ENCODE data around the gene GIPC2.
"Not testable (repeated sequence)": the region's sequence is repeated elsewhere in the genome, so short reads cannot be mapped to it uniquely, and the experiment has no call there.

The GIPC2 gene

GRCh38 chr1:78045926-78046778, at the start of gene GIPC2:
Gene GIPC2, plus strand, starts transcription at chr1:78045966. Its CDS starts 129 bp downstream, at chr1:78046095.
- Histone ChIP-seq H3K9me3 (ENCODE audit: severe bottlenecking) (no peaks in the 10 kb centered on the region), H3K4me3 (ENCODE audit: low read depth, low read length) (no peak within 1 kb of the TSS), H3K27me3 (ENCODE audit: insufficient read depth, low read depth, severe bottlenecking) (no peaks in the 10 kb centered on the region), H3K27ac (no peak within 1 kb of the TSS), H3K36me3 (no peaks in the 10 kb centered on the region)
- TF ChIP-seq CTCF (IDR thresholded peaks at IDR 0.05; ENCODE audit: low read depth, low read length) = no peak
- no peak for DNase-seq

- no peak for DNase-seq
- no peak overlapping the region for H3K27ac ChIP-seq
- H3K4me3 ChIP-seq (ENCODE audit: low read depth, low read length) = no peak overlapping the region
- H3K27me3 ChIP-seq (ENCODE audit: insufficient read depth, low read depth, severe bottlenecking) = no peaks in the 10 kb centered on the region
- H3K36me3 ChIP-seq = peaks cover 19% of the 10 kb centered on the region
- no peaks in the 10 kb centered on the region for H3K9me3 ChIP-seq (ENCODE audit: severe bottlenecking)
- no peak for TF ChIP-seq CTCF (IDR thresholded peaks at IDR 0.05; ENCODE audit: low read depth, low read length)
Observed at GRCh38 chr1:77996734-77997133, 49.0 kb upstream of the GIPC2 start.

GRCh38 chr1:78000536-78000935, 45.2 kb upstream of the GIPC2 start:
- H3K9me3 ChIP-seq (ENCODE audit: severe bottlenecking); H3K4me3 ChIP-seq (ENCODE audit: low read depth, low read length); H3K27ac ChIP-seq; H3K27me3 ChIP-seq (ENCODE audit: insufficient read depth, low read depth, severe bottlenecking); DNase-seq; H3K36me3 ChIP-seq: not testable (repeated sequence)

DNA sequence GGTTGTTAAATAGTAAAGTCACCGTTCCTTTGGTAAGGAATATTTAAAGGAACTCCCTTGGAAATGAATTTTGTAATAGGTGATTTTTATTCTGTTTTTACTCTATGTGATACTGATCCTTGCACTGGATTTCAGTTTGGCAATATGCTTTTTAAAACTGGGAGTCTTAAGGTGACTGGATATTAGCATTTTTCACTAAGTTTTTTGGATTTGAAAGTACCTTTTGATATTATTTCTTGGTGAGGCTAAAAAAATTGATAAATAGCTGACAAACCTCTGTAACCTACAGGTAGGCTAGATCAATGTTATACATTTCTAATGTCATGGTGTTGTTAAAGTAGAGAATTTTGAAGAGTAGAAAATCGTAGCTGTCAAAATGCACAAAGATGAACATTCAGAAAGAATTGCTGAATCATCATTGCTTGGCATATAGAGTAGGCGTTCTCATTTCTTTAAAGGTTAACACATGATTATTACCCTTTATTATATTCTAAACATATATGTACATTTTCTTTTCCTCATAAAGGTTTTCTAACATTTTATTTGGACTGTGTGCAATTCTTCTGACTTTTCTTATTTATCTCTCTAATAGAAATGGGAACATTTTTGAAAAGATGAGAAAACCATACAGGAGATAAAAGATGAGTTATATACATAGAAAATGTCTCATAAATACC, 42.6 kb upstream of the GIPC2 start:
- Histone ChIP-seq H3K27ac (no peak overlapping the region), H3K4me3 (ENCODE audit: low read depth, low read length) (no peak overlapping the region), H3K36me3 (no peaks in the 10 kb centered on the region), H3K27me3 (ENCODE audit: insufficient read depth, low read depth, severe bottlenecking) (no peaks in the 10 kb centered on the region), H3K9me3 (ENCODE audit: severe bottlenecking) (no peaks in the 10 kb centered on the region)
- TF ChIP-seq CTCF (IDR thresholded peaks at IDR 0.05; ENCODE audit: low read depth, low read length) = no peak
- no peak for DNase-seq

DNA sequence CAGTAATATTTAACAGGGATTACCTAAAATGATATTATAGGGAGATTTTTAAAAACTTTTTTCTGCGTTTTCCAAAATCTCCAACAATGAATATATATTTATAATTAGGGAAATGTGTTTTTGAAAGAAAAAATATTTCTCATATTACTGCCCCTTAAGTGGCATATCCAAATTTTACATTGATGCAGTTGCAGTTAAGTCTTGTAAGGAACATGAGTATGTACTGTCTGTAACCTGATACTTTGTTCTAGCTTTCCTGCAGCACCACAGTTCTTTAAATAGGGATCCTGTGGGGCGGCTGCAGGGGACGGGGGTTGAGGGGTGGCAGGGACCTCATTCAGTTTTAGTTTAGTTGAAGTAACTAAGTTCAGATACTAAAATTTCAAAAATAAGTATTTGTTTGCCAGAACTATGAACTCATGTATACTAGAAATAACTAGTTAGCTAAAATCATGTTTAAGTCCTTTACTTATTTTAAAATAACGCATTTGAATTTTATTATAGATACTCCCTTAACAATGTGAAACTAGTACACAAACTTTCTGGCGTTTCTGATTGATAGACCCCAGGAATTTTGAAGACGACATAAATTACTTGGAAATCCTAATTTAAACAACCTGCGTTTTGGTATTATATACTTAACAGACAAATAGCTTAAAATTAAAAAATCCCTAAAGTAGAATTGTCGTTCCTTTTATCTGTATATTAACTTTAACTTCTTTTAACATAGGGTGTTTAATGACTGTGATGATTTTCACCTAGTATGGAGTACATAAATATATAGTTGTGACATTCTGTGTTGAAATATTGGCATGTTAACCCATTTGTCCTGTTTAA, 41.7 kb upstream of the GIPC2 start:
- Histone ChIP-seq H3K9me3 (ENCODE audit: severe bottlenecking) (no peaks in the 10 kb centered on the region), H3K36me3 (no peaks in the 10 kb centered on the region), H3K27ac (peak overlapping the region; percentile 90), H3K27me3 (ENCODE audit: insufficient read depth, low read depth, severe bottlenecking) (no peaks in the 10 kb centered on the region), H3K4me3 (ENCODE audit: low read depth, low read length) (peak overlapping the region; percentile 56)
- TF ChIP-seq CTCF (IDR thresholded peaks at IDR 0.05; ENCODE audit: low read depth, low read length) = no peak
- DNase-seq = peak; percentile 51

Measured in WERI-Rb-1 (cell line).